HepG2 (cell line): Measurements from ENCODE around the gene C6orf62. TPM values are rescaled to one million over a fixed set of nuclear protein-coding genes. Genes with fewer than 3 reads are reported as not detected.

ENCODE experiments used
- BCL6 ChIP-seq: IDR thresholded peaks from 2 replicates; pipeline ENCODE4 v1.6.1; 2016; ENCODE audit warnings: missing genetic modification reagents, missing compliant biosample characterization
- ETV5 ChIP-seq: IDR thresholded peaks from 2 replicates; pipeline ENCODE4 v1.6.1; 2018; ENCODE audit warnings: missing biosample characterization, missing genetic modification reagents, inconsistent platforms, borderline replicate concordance
- FOXA1 ChIP-seq, 2 experiments: fragments of 450-650 bp in 1 of 2; sonication (generic) in 1 of 2; formaldehyde crosslinking in 1 of 2; IDR thresholded peaks; 2 replicates each; pipeline versions ENCODE4 v1.4.0 to v1.6.1; 2016 to 2020; ENCODE audit warnings: missing genetic modification reagents in 1 of 2
- IKZF1 ChIP-seq: fragments of 450-650 bp; IDR thresholded peaks from 2 replicates; pipeline ENCODE4 v1.7.1; 2016
- KDM3A ChIP-seq: IDR thresholded peaks from 2 replicates; pipeline ENCODE4 v1.6.1; 2018; ENCODE audit warnings: low read depth, missing compliant biosample characterization
- MED13 ChIP-seq: sonication (generic); formaldehyde crosslinking; IDR thresholded peaks from 2 replicates; pipeline ENCODE4 v1.5.0; 2020; ENCODE audit warnings: missing genetic modification reagents
- NR3C1 ChIP-seq: sonication (generic); formaldehyde crosslinking; IDR thresholded peaks from 2 replicates; pipeline ENCODE4 v1.4.0; 2020; ENCODE audit warnings: missing genetic modification reagents
- SMAD3 ChIP-seq: sonication (generic); formaldehyde crosslinking; IDR thresholded peaks from 2 replicates; pipeline ENCODE4 v1.4.0; 2020; ENCODE audit warnings: missing genetic modification reagents
- SMAD9 ChIP-seq: sonication (generic); formaldehyde crosslinking; IDR thresholded peaks from 2 replicates; pipeline ENCODE4 v1.5.1; 2020; ENCODE audit warnings: mild to moderate bottlenecking, missing genetic modification reagents
- SP140L ChIP-seq: sonication (generic); formaldehyde crosslinking; IDR thresholded peaks from 2 replicates; pipeline ENCODE4 v1.4.0; 2020; ENCODE audit warnings: missing genetic modification reagents, borderline replicate concordance
- SRY ChIP-seq: sonication (generic); formaldehyde crosslinking; IDR thresholded peaks from 2 replicates; pipeline ENCODE4 v1.8.0; 2022; ENCODE audit warnings: mild to moderate bottlenecking, missing genetic modification reagents
- TEAD2 ChIP-seq: sonication (generic); formaldehyde crosslinking; IDR thresholded peaks from 2 replicates; pipeline ENCODE4 v1.9.0; 2021; ENCODE audit warnings: missing genetic modification reagents
- THAP11 ChIP-seq: IDR thresholded peaks from 2 replicates; pipeline ENCODE4 v1.6.1; 2016; ENCODE audit warnings: missing biosample characterization, missing genetic modification reagents
- ZBTB38 ChIP-seq: sonication (generic); formaldehyde crosslinking; IDR thresholded peaks from 2 replicates; pipeline ENCODE4 v1.5.1; 2020; ENCODE audit warnings: mild to moderate bottlenecking, missing genetic modification reagents
- ZFX ChIP-seq: sonication (generic); formaldehyde crosslinking; IDR thresholded peaks from 2 replicates; pipeline ENCODE4 v1.4.0; 2020; ENCODE audit warnings: mild to moderate bottlenecking, low read depth, missing genetic modification reagents, moderate library complexity
- ZNF143 ChIP-seq: sonication (generic); formaldehyde crosslinking; IDR thresholded peaks from 2 replicates; pipeline ENCODE4 v1.4.0; 2020; ENCODE audit warnings: missing genetic modification reagents
- ZNF17 ChIP-seq: sonication (generic); formaldehyde crosslinking; IDR thresholded peaks from 2 replicates; pipeline ENCODE4 v1.5.0; 2020; ENCODE audit warnings: mild to moderate bottlenecking, missing genetic modification reagents
- ZNF251 ChIP-seq: sonication (generic); formaldehyde crosslinking; IDR thresholded peaks from 2 replicates; pipeline ENCODE4 v1.9.0; 2021; ENCODE audit warnings: mild to moderate bottlenecking, missing genetic modification reagents
- ZNF253 ChIP-seq: sonication (generic); formaldehyde crosslinking; IDR thresholded peaks from 2 replicates; pipeline ENCODE4 v1.8.0; 2022; ENCODE audit warnings: mild to moderate bottlenecking, missing genetic modification reagents, borderline replicate concordance
- ZNF263 ChIP-seq: sonication (generic); formaldehyde crosslinking; IDR thresholded peaks from 2 replicates; pipeline ENCODE4 v1.4.0; 2020; ENCODE audit warnings: missing genetic modification reagents
- ZNF335 ChIP-seq: sonication (generic); formaldehyde crosslinking; IDR thresholded peaks from 2 replicates; pipeline ENCODE4 v1.4.0; 2020; ENCODE audit warnings: missing genetic modification reagents
- ZNF558 ChIP-seq: sonication (generic); formaldehyde crosslinking; IDR thresholded peaks from 2 replicates; pipeline ENCODE4 v1.9.0; 2022; ENCODE audit warnings: mild to moderate bottlenecking, missing genetic modification reagents, borderline replicate concordance
- ZNF703 ChIP-seq: sonication (generic); formaldehyde crosslinking; IDR thresholded peaks from 2 replicates; pipeline ENCODE4 v1.5.1; 2020; ENCODE audit warnings: missing genetic modification reagents, mild to moderate bottlenecking, moderate library complexity, borderline replicate concordance
- ZNF777 ChIP-seq: sonication (generic); formaldehyde crosslinking; IDR thresholded peaks from 2 replicates; pipeline ENCODE4 v1.4.0; 2020; ENCODE audit warnings: missing genetic modification reagents
- polyA plus RNA-seq, 8 experiments: library from polyadenylated mRNA; depleted of rRNA in 3 of 8; stranded (reverse) in 7 of 8; unstranded in 1 of 8; fragments of >200 nt; fragmentation: Illumina TruSeq in 4 of 8; extraction: Trizol in 4 of 8; gene quantifications; 2 replicates each; pipeline versions ENCODE4 v1.2.1 to v1.2.3, GENCODE V29; 2011 to 2016; ENCODE audit warnings: low read depth in 4 of 8, missing spikeins in 1 of 8, mixed read lengths in 1 of 8; ENCODE audit not compliant: insufficient read depth in 1 of 8
- total RNA-seq, 5 experiments: library from RNA; depleted of rRNA; stranded (reverse); fragments of >200 nt; fragmentation: Illumina TruSeq; extraction: Trizol; gene quantifications; 2 replicates each; pipeline ENCODE4 v1.2.3, GENCODE V29; 2016; ENCODE audit warnings: low read depth in 1 of 5
- TF ChIP-seq, protein P1 (sequence below): sonication (generic); formaldehyde crosslinking; IDR thresholded peaks from 2 replicates; pipeline ENCODE4 v1.4.0; 2020; ENCODE audit warnings: missing genetic modification reagents; ENCODE audit errors: not compliant biosample characterization
- TF ChIP-seq, protein P2 (sequence below): sonication (generic); formaldehyde crosslinking; IDR thresholded peaks from 2 replicates; pipeline ENCODE4 v1.4.0; 2020; ENCODE audit warnings: mild to moderate bottlenecking, missing genetic modification reagents, borderline replicate concordance
- TF ChIP-seq, protein P3 (sequence below): sonication (generic); formaldehyde crosslinking; conservative IDR thresholded peaks from 2 replicates; pipeline ENCODE4 v1.8.1; 2023; ENCODE audit warnings: missing genetic modification reagents
- TF ChIP-seq, protein P4 (sequence below): sonication (generic); formaldehyde crosslinking; IDR thresholded peaks from 2 replicates; pipeline ENCODE4 v1.4.0; 2020; ENCODE audit warnings: mild to moderate bottlenecking, missing genetic modification reagents

The C6orf62 gene
- total and polyA plus RNA-seq, 2 of the 13 experiments (the other 11 are each of a cell fraction or from before 2014, with no cell fraction given): 54.8 to 90.4 TPM

DNA sequence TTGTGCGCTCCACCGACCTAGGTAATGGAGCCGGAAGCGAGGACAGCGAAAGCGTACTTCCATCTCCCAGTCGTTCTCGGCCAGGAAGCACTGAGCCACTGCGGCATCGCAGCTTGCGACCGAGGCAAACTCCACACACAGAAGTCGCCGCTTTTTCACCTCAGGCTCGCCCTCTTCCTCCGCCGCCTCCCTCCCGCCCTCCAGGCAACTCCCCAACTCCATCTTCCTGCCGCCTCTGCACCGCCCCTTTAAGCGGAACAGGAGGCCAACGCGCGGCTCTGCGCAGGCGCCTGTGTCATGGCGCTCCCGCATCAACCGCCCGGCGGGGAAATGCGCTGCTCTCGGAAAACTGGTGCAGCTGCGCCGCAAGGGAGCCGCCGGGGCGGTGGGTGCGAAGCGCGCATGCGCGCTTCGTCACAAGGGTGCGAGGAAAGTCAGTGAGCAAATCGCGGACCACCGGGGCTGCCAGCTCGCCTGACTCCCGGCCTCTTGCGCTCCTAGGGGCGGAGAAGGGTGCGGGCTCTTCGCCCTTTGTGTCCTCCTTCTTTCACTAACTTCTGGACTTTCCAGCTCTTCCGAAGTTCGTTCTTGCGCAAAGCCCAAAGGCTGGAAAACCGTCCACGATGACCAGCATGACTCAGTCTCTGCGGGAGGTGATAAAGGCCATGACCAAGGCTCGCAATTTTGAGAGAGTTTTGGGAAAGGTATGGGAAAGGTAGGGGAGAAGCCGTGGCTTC lies 52.1 kb downstream of the C6orf62 start, which contains the start of the genes ACOT13 and TDP2 (continued):
- TF ChIP-seq ZNF143 (CRISPR knock-in tag) (no peak; the same call in 1 of the 2 replicates), THAP11 (CRISPR knock-in tag) (peak; percentile 95), ZFX (CRISPR knock-in tag) (peak; percentile 72), SRY (CRISPR knock-in tag) (peak; percentile 97), ZNF253 (CRISPR knock-in tag) (no peak), ZBTB38 (CRISPR knock-in tag) (peak; percentile 94), SMAD3 (CRISPR knock-in tag) (peak; percentile 85; the same call in 1 of the 2 replicates), ZNF335 (CRISPR knock-in tag) (peak; percentile 75; the same call in 1 of the 2 replicates), IKZF1 (no peak), MED13 (CRISPR knock-in tag) (no peak), FOXA1 (IDR thresholded peaks at IDR 0.05) (no peak), FOXA1 (CRISPR knock-in tag; IDR thresholded peaks at IDR 0.05) (0 out of 2 replicates have a peak, but pooled peaks have one; percentile 41), BCL6 (peak; percentile 44), KDM3A (CRISPR knock-in tag) (peak; percentile 91; the same call in 1 of the 2 replicates), ZNF251 (CRISPR knock-in tag) (no peak), ZNF17 (CRISPR knock-in tag) (no peak), SP140L (CRISPR knock-in tag) (no peak), TEAD2 (no peak), NR3C1 (CRISPR knock-in tag) (no peak), ZNF777 (peak; percentile 63), ZNF558 (CRISPR knock-in tag) (no peak), SMAD9 (CRISPR knock-in tag) (no peak; the same call in 1 of the 2 replicates), ETV5 (CRISPR knock-in tag) (peak; percentile 63), ZNF703 (peak; percentile 77; the same call in 1 of the 2 replicates), ZNF263 (CRISPR knock-in tag) (0 out of 2 replicates have a peak, but pooled peaks have one; percentile 4)
- TF ChIP-seq, protein P1, sequence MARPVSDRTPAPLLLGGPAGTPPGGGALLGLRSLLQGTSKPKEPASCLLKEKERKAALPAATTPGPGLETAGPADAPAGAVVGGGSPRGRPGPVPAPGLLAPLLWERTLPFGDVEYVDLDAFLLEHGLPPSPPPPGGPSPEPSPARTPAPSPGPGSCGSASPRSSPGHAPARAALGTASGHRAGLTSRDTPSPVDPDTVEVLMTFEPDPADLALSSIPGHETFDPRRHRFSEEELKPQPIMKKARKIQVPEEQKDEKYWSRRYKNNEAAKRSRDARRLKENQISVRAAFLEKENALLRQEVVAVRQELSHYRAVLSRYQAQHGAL (CRISPR knock-in tag): no peak
- TF ChIP-seq, protein P2, sequence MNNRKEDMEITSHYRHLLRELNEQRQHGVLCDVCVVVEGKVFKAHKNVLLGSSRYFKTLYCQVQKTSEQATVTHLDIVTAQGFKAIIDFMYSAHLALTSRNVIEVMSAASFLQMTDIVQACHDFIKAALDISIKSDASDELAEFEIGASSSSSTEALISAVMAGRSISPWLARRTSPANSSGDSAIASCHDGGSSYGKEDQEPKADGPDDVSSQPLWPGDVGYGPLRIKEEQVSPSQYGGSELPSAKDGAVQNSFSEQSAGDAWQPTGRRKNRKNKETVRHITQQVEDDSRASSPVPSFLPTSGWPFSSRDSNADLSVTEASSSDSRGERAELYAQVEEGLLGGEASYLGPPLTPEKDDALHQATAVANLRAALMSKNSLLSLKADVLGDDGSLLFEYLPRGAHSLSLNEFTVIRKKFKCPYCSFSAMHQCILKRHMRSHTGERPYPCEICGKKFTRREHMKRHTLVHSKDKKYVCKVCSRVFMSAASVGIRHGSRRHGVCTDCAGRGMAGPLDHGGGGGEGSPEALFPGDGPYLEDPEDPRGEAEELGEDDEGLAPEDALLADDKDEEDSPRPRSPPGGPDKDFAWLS (CRISPR knock-in tag): no peak
- TF ChIP-seq, protein P3, sequence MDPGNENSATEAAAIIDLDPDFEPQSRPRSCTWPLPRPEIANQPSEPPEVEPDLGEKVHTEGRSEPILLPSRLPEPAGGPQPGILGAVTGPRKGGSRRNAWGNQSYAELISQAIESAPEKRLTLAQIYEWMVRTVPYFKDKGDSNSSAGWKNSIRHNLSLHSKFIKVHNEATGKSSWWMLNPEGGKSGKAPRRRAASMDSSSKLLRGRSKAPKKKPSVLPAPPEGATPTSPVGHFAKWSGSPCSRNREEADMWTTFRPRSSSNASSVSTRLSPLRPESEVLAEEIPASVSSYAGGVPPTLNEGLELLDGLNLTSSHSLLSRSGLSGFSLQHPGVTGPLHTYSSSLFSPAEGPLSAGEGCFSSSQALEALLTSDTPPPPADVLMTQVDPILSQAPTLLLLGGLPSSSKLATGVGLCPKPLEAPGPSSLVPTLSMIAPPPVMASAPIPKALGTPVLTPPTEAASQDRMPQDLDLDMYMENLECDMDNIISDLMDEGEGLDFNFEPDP: no peak
- TF ChIP-seq, protein P4, sequence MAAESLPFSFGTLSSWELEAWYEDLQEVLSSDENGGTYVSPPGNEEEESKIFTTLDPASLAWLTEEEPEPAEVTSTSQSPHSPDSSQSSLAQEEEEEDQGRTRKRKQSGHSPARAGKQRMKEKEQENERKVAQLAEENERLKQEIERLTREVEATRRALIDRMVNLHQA (CRISPR knock-in tag): peak; percentile 67; the same call in 1 of the 2 replicates
